Measurements from ENCODE around the gene INHBE.
"Not testable (repeated sequence)": the region's sequence is repeated elsewhere in the genome, so short reads cannot be mapped to it uniquely, and the experiment has no call there.

Gene INHBE

GRCh38 chr12:57500213-57500612 lies 45.1 kb downstream of the INHBE start:
- no peak for DNase-seq

DNA sequence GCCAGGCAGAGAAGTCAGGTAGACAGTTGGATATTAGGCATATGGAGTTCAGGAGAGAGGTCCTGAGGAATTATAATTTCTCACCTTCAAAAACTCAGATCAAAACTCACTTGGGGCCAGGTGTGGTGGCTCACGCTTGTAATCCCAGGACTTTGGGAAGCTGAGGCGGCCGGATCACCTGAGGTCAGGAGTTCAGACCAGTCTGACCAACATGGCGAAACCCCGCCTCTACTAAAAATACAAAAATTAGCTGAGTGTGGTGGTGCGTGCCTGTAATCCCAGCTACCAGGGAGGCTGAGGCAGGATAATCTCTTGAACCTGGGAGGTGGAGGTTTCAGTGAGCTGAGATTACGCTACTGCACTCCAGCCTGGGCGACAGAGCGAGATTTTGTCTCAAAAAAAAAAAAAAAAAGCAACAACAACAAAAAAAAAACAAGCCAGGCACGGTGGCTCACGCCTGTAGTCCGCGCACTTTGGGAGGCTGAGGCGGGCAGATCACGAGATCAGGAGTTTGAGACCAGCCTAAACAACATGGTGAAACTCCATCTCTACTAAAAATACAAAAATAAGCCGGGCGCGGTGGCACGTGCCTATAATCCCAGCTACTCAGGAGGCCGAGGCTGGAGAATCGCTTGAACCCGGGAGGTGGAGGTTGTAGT lies 47.3 kb downstream of the INHBE start:
- not testable (repeated sequence) for DNase-seq

DNA sequence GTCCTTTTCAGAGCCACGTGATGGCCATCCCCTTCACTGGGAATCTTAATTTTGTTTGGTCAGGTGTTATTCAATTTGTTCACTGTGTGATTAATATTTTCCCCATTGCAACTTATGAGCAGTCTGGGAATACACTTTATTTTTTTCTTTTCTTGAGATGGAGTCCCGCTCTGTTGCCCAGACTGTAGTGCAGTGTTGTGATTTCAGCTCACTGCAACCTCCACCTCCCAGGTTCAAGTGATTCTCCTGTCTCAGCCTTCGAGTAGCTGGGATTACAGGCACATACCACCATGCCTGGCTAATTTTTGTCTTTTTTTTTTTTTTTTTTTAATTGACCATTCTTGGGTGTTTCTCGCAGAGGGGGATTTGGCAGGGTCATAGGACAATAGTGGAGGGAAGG lies 51.4 kb downstream of the INHBE start:
- DNase-seq = not testable (repeated sequence)

Data from CD4-positive, alpha-beta T cell treated with Interleukin-17A for 4 hours (primary cell).